HepG2 (cell line): ENCODE data around the gene TSR1. TPM values are rescaled to one million over a fixed set of nuclear protein-coding genes. Genes with fewer than 3 reads are reported as not detected.

ENCODE experiments used
- RBFOX2 ChIP-seq: fragments of 200-400 bp; formaldehyde crosslinking; IDR thresholded peaks from 2 replicates; pipeline ENCODE4 v1.6.1; 2017; ENCODE audit warnings: low read depth, mild to moderate bottlenecking, low read length
- ZHX2 ChIP-seq, 2 experiments: sonication (generic) in 1 of 2; formaldehyde crosslinking in 1 of 2; IDR thresholded peaks; 2 replicates each; pipeline versions ENCODE4 v1.6.1 to v1.9.0; 2014 to 2022; ENCODE audit warnings: antibody characterized with exemption in 1 of 2, borderline replicate concordance in 1 of 2, inconsistent platforms in 1 of 2, low read depth in 1 of 2, missing genetic modification reagents in 1 of 2
- ZNF256 ChIP-seq: sonication (generic); formaldehyde crosslinking; conservative IDR thresholded peaks from 2 replicates; pipeline ENCODE4 v1.4.0; 2020; ENCODE audit warnings: missing genetic modification reagents
- ZNF34 ChIP-seq: sonication (generic); formaldehyde crosslinking; IDR thresholded peaks from 2 replicates; pipeline ENCODE4 v1.4.0; 2020; ENCODE audit warnings: mild to moderate bottlenecking, missing genetic modification reagents, borderline replicate concordance
- ZNF512B ChIP-seq: sonication (generic); formaldehyde crosslinking; IDR thresholded peaks from 2 replicates; pipeline ENCODE4 v1.5.1; 2020; ENCODE audit warnings: missing genetic modification reagents, mild to moderate bottlenecking, borderline replicate concordance
- ZNF639 ChIP-seq: conservative IDR thresholded peaks from 2 replicates; pipeline ENCODE4 v1.6.1; 2018; ENCODE audit warnings: missing genetic modification reagents
- polyA plus RNA-seq, 8 experiments: library from polyadenylated mRNA; depleted of rRNA in 3 of 8; stranded (reverse) in 7 of 8; unstranded in 1 of 8; fragments of >200 nt; fragmentation: Illumina TruSeq in 4 of 8; extraction: Trizol in 4 of 8; gene quantifications; 2 replicates each; pipeline versions ENCODE4 v1.2.1 to v1.2.3, GENCODE V29; 2011 to 2016; ENCODE audit warnings: low read depth in 4 of 8, missing spikeins in 1 of 8, mixed read lengths in 1 of 8; ENCODE audit not compliant: insufficient read depth in 1 of 8
- total RNA-seq, 5 experiments: library from RNA; depleted of rRNA; stranded (reverse); fragments of >200 nt; fragmentation: Illumina TruSeq; extraction: Trizol; gene quantifications; 2 replicates each; pipeline ENCODE4 v1.2.3, GENCODE V29; 2016; ENCODE audit warnings: low read depth in 1 of 5
- TF ChIP-seq, protein P1 (sequence below): sonication (generic); formaldehyde crosslinking; IDR thresholded peaks from one replicate; pipeline ENCODE4 v1.5.1; 2020; ENCODE audit warnings: mild to moderate bottlenecking, missing genetic modification reagents; ENCODE audit errors: not compliant biosample characterization
- TF ChIP-seq, protein P2 (sequence below): sonication (generic); formaldehyde crosslinking; IDR thresholded peaks from 2 replicates; pipeline ENCODE4 v1.4.0; 2020; ENCODE audit warnings: missing genetic modification reagents, borderline replicate concordance

TSR1 gene
- total and polyA plus RNA-seq, 2 of the 13 experiments (the other 11 are each of a cell fraction or from before 2014, with no cell fraction given) = 7.1 to 65.8 TPM

DNA sequence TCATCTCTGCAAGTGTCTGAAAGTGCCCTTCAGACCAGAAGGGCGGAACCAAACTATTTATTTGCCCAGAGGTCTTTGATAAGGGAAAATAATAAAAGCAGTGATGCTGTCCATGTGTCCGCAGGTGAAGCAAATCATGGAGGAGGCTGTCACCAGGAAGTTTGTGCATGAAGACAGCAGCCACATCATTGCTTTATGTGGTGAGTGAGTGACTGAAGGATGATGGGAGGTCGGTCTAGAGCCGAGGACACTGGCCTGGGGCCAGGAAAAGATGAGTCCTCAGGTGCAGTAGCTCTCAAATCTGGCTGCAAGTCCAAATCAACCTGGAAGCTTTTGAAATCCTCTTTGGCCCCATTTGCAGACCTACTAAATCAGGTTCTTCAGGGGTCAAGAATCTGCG lies 7.2 kb upstream of the TSR1 start (continued):
- TF ChIP-seq ZHX2 (IDR thresholded peaks at IDR 0.05; ENCODE audit: low read depth) (no peak), ZHX2 (CRISPR knock-in tag; IDR thresholded peaks at IDR 0.05; ENCODE audit: borderline replicate concordance) (no peak), ZNF639 (no peak), RBFOX2 (no peak), ZNF256 (CRISPR knock-in tag) (no peak), ZNF34 (no peak), ZNF512B (CRISPR knock-in tag) (no peak)
- TF ChIP-seq, protein P1, sequence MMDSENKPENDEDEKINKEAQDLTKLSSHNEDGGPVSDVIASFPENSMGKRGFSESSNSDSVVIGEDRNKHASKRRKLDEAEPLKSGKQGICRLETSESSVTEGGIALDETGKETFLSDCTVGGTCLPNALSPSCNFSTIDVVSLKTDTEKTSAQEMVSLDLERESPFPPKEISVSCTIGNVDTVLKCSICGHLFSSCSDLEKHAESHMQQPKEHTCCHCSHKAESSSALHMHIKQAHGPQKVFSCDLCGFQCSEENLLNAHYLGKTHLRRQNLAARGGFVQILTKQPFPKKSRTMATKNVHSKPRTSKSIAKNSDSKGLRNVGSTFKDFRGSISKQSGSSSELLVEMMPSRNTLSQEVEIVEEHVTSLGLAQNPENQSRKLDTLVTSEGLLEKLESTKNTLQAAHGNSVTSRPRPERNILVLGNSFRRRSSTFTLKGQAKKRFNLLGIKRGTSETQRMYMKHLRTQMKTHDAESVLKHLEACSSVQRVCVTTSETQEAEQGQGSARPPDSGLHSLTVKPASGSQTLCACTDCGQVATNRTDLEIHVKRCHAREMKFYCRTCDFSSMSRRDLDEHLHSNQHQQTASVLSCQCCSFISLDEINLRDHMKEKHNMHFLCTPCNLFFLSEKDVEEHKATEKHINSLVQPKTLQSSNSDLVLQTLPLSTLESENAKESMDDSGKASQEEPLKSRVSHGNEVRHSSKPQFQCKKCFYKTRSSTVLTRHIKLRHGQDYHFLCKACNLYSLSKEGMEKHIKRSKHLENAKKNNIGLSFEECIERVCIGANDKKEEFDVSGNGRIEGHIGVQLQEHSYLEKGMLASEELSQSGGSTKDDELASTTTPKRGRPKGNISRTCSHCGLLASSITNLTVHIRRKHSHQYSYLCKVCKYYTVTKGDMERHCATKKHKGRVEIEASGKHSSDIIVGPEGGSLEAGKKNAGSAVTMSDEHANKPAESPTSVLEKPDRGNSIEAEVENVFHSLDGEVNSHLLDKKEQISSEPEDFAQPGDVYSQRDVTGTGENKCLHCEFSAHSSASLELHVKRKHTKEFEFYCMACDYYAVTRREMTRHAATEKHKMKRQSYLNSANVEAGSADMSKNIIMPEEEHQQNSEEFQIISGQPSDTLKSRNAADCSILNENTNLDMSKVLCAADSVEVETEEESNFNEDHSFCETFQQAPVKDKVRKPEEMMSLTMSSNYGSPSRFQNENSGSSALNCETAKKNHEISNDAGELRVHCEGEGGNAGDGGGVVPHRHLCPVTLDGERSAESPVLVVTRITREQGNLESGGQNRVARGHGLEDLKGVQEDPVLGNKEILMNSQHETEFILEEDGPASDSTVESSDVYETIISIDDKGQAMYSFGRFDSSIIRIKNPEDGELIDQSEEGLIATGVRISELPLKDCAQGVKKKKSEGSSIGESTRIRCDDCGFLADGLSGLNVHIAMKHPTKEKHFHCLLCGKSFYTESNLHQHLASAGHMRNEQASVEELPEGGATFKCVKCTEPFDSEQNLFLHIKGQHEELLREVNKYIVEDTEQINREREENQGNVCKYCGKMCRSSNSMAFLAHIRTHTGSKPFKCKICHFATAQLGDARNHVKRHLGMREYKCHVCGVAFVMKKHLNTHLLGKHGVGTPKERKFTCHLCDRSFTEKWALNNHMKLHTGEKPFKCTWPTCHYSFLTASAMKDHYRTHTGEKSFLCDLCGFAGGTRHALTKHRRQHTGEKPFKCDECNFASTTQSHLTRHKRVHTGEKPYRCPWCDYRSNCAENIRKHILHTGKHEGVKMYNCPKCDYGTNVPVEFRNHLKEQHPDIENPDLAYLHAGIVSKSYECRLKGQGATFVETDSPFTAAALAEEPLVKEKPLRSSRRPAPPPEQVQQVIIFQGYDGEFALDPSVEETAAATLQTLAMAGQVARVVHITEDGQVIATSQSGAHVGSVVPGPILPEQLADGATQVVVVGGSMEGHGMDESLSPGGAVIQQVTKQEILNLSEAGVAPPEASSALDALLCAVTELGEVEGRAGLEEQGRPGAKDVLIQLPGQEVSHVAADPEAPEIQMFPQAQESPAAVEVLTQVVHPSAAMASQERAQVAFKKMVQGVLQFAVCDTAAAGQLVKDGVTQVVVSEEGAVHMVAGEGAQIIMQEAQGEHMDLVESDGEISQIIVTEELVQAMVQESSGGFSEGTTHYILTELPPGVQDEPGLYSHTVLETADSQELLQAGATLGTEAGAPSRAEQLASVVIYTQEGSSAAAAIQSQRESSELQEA (CRISPR knock-in tag) = no peak
- TF ChIP-seq, protein P2, sequence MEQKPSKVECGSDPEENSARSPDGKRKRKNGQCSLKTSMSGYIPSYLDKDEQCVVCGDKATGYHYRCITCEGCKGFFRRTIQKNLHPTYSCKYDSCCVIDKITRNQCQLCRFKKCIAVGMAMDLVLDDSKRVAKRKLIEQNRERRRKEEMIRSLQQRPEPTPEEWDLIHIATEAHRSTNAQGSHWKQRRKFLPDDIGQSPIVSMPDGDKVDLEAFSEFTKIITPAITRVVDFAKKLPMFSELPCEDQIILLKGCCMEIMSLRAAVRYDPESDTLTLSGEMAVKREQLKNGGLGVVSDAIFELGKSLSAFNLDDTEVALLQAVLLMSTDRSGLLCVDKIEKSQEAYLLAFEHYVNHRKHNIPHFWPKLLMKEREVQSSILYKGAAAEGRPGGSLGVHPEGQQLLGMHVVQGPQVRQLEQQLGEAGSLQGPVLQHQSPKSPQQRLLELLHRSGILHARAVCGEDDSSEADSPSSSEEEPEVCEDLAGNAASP (CRISPR knock-in tag) = no peak
